NCI-H2107 (cell line): ENCODE results near the gene NLRP11.
"Not testable (repeated sequence)": the region's sequence is repeated elsewhere in the genome, so short reads cannot be mapped to it uniquely, and the experiment has no call there.

Experiments used
- DNase-seq: peaks from one replicate; lab custom pipeline; 2025; lab: John Stamatoyannopoulos, UW

Gene NLRP11

GRCh38 chr19:55778331-55778730, 53.5 kb downstream of the NLRP11 start:
- DNase-seq = no peak

- no peak for DNase-seq
Observed at GRCh38 chr19:55777528-55777927, 54.3 kb downstream of the NLRP11 start.

- not testable (repeated sequence) for DNase-seq
Observed at GRCh38 chr19:55769632-55770031, 62.2 kb downstream of the NLRP11 start.

DNA sequence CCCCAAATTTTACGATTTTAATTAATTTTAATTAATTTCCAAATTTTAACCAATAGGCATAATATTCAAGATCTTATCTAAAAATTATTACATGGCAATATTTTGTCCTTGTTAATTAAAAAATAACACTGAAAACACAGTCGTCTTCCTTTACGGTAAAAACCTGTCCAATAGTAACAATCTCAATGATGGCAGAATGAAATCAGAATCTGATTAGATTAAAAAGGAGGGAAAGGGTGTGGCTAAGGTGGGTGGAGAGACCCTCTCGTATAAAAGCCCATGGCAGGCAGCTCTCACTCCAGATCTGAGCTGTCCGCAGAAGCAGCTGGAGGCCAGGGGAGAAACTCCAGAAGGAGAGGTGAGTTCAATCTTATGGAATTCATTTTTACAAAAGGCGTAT, 63.0 kb downstream of the NLRP11 start, which contains the start of gene RFPL4AL1:
Gene RFPL4AL1, plus strand, starts transcription at position 301 of the 400 bp plus-strand sequence. CDS start 2,687 bp downstream, outside the sequence.
- not testable (repeated sequence) for DNase-seq

- no peak for DNase-seq
Observed at GRCh38 chr19:55766466-55766865, 65.3 kb downstream of the NLRP11 start.

- not testable (repeated sequence) for DNase-seq
Observed at GRCh38 chr19:55758797-55759196, 73.0 kb downstream of the NLRP11 start, which contains the start of gene RFPL4A. RFPL4A (plus strand) TSS chr19:55759097; CDS start chr19:55761801, 2,704 bp downstream.

DNA sequence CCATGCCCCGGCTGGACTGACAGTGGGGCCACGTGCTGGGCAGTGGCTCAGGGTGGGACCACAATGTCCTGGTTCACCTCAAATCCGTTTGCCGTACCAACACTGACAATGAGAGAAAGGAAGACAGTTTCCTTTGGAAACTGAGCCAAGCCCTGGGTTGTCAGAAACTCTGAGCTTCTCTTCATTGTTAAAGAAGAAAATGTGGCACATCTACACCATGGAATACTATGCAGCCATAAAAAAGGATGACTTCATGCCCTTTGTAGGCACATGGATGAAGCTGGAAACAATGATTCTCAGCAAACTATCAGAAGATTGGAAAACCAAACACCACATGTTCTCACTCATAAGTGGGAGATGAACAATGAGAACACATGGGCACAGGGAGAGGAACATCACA, 75.0 kb downstream of the NLRP11 start:
- not testable (repeated sequence) for DNase-seq

GRCh38 chr19:55753401-55753800, 78.4 kb downstream of the NLRP11 start:
- DNase-seq = no peak

- no peak for DNase-seq
Observed at GRCh38 chr19:55750715-55751114, 81.1 kb downstream of the NLRP11 start.

- no peak for DNase-seq
Observed at GRCh38 chr19:55738302-55738701, 93.5 kb downstream of the NLRP11 start, which contains the start of gene NLRP9. NLRP9 (minus strand) TSS chr19:55738402; CDS start chr19:55738374, 28 bp downstream.
